ENCODE data around the gene LRCOL1.

The LRCOL1 gene

DNA sequence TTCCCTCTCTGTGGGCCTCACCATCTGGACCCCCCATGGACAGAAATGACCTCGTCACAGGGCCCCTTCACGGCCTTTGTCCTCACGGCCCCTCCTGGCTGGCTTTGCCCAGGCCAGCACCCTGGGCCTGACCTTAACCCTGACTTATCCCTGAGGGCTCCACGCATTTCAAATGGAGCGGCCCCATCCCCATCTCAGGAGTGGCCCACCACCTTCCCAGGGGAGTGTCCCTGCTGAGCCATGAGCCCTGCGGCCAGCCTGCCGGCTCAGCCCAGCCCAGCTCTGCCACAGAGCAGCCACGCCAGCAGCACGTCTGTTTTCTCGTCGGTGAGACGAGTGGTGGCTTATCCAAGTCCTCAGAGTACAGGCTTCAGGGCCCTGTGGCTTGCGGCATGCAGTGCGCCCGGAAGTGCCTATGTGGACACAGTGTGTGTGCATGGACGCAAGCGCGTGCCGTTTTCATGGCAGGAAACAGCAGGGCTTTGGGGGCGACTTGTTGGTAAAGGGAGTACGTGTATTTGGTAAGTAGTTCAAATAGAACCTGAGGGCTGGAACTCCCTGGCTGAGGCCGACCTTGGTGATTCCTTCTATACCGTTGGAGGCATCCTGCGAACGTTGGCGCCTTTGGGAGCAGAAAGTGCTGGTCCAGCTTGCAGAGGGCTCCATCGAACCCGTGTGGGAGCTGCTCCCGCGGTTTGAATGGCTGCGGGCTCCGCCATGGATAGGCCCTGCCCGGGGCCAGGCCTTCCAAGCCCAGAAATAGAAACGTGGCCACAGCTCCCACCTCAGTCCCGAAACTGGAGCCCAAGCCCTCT, 52.1 kb downstream of the LRCOL1 start:
- Histone ChIP-seq H3K79me2 (ENCODE audit: insufficient read depth, low read length) (peaks cover 33% of the 10 kb centered on the region), H3K9ac (ENCODE audit: low read depth, low read length, poor library complexity, severe bottlenecking) (peak overlapping the region; percentile 84), H2AFZ (ENCODE audit: low read length) (no peak overlapping the region), H3K9me3 (ENCODE audit: insufficient read depth, low read depth, low read length) (no peaks in the 10 kb centered on the region), H3K4me1 (ENCODE audit: insufficient read depth, low read length, poor library complexity, severe bottlenecking) (peaks cover 39% of the 10 kb centered on the region), H3K36me3 (ENCODE audit: insufficient read depth, low read length) (no peaks in the 10 kb centered on the region), H3K4me3 (ENCODE audit: low read length, poor library complexity, severe bottlenecking) (peak overlapping the region; percentile 90), H3F3A (ENCODE audit: low read depth) (peaks cover 4% of the 10 kb centered on the region; the same call in 1 of the 2 replicates), H4K20me1 (ENCODE audit: insufficient read depth, low read length, poor library complexity, severe bottlenecking) (peaks cover 21% of the 10 kb centered on the region), H3K4me2 (ENCODE audit: low read depth, low read length, poor library complexity, severe bottlenecking) (peak overlapping the region; percentile 79), H3K27me3 (ENCODE audit: insufficient read depth, low read length, poor library complexity, severe bottlenecking) (no peaks in the 10 kb centered on the region), H3K9me2 (replicated peaks; ENCODE audit: low read depth, low read length) (no peaks in the 10 kb centered on the region)
- TF ChIP-seq EZH2phosphoT487 (IDR thresholded peaks at IDR 0.05; ENCODE audit: borderline replicate concordance), result no peak
- TF ChIP-seq, protein P1, sequence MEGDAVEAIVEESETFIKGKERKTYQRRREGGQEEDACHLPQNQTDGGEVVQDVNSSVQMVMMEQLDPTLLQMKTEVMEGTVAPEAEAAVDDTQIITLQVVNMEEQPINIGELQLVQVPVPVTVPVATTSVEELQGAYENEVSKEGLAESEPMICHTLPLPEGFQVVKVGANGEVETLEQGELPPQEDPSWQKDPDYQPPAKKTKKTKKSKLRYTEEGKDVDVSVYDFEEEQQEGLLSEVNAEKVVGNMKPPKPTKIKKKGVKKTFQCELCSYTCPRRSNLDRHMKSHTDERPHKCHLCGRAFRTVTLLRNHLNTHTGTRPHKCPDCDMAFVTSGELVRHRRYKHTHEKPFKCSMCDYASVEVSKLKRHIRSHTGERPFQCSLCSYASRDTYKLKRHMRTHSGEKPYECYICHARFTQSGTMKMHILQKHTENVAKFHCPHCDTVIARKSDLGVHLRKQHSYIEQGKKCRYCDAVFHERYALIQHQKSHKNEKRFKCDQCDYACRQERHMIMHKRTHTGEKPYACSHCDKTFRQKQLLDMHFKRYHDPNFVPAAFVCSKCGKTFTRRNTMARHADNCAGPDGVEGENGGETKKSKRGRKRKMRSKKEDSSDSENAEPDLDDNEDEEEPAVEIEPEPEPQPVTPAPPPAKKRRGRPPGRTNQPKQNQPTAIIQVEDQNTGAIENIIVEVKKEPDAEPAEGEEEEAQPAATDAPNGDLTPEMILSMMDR (conservative IDR thresholded peaks at IDR 0.05; ENCODE audit: low read length), result no peak

DNA sequence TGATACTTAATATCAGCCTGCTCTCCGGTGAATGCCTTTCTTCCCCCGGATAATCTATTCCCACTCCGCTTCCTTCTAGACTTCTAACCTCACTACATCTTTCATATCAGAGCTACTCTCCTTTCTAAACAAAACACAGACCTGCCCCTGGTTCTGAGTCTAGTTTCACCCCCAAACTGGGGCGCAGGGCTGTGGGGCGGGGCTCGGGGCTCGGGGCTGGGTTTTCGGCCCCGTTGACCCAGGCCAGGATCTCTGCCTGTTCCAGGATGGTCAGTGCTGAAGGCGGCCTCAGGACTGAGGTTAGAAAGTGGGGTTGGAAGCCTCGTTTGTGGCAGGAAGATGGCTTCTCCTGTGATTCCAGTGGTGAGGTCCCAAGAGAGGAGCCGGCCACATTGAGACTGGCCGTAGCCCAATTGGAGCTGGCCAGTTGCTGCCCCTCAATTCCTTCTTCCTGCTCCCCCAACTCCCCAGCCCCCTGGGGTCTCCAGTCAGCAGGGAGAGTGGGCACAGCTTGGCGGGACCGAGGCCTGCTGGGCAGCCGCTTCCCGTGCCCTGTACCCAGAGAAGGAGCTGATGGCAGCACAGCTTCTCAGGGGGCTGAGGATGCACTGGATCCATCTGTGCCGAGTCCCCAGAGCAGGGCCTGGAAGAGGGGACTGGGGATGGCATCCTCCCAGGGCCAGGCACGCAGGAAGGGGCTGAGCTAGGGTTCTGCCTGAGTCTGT, 52.9 kb downstream of the LRCOL1 start:
- Histone ChIP-seq H3K9ac (ENCODE audit: low read depth, low read length, poor library complexity, severe bottlenecking) (peak overlapping the region; percentile 84), H3F3A (ENCODE audit: low read depth) (peaks cover 4% of the 10 kb centered on the region; the same call in 1 of the 2 replicates), H3K27me3 (ENCODE audit: insufficient read depth, low read length, poor library complexity, severe bottlenecking) (no peaks in the 10 kb centered on the region), H3K36me3 (ENCODE audit: insufficient read depth, low read length) (no peaks in the 10 kb centered on the region), H3K9me2 (replicated peaks; ENCODE audit: low read depth, low read length) (no peaks in the 10 kb centered on the region), H3K4me1 (ENCODE audit: insufficient read depth, low read length, poor library complexity, severe bottlenecking) (peaks cover 36% of the 10 kb centered on the region), H3K4me3 (ENCODE audit: low read length, poor library complexity, severe bottlenecking) (peak overlapping the region; percentile 90), H3K79me2 (ENCODE audit: insufficient read depth, low read length) (peaks cover 25% of the 10 kb centered on the region), H3K9me3 (ENCODE audit: insufficient read depth, low read depth, low read length) (no peaks in the 10 kb centered on the region), H3K4me2 (ENCODE audit: low read depth, low read length, poor library complexity, severe bottlenecking) (peak overlapping the region; percentile 79), H4K20me1 (ENCODE audit: insufficient read depth, low read length, poor library complexity, severe bottlenecking) (peaks cover 17% of the 10 kb centered on the region), H2AFZ (ENCODE audit: low read length) (no peak overlapping the region)
- TF ChIP-seq, protein P1 (conservative IDR thresholded peaks at IDR 0.05; ENCODE audit: low read length), result no peak
- TF ChIP-seq EZH2phosphoT487 (IDR thresholded peaks at IDR 0.05; ENCODE audit: borderline replicate concordance), result no peak

DNA sequence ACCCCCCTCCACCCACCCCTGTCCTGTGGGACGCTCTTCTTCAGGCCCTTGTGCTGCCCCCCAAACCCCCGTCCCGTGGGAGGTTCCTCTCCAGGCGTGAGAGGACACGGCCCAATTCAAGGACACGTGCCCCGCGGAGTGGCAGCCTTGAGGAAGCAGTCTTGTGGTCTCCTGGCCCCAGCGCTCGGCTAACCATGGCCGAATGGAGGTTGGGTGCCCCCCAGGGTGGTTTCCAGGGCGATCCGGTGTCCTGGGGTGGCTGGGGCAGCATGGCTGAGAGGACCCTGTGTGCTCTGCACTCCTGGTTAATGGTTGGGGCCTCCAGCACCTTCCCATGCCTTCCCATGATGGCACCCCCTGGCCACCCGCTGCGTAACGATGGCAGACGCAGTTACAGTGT, 53.6 kb downstream of the LRCOL1 start:
- H4K20me1 ChIP-seq (ENCODE audit: insufficient read depth, low read length, poor library complexity, severe bottlenecking), result peaks cover 11% of the 10 kb centered on the region
- TF ChIP-seq EZH2phosphoT487 (IDR thresholded peaks at IDR 0.05; ENCODE audit: borderline replicate concordance), result no peak
- TF ChIP-seq, protein P1 (conservative IDR thresholded peaks at IDR 0.05; ENCODE audit: low read length), result no peak
- H2AFZ ChIP-seq (ENCODE audit: low read length), result no peak overlapping the region
- H3F3A ChIP-seq (ENCODE audit: low read depth), result peaks cover 4% of the 10 kb centered on the region; the same call in 1 of the 2 replicates
- H3K36me3 ChIP-seq (ENCODE audit: insufficient read depth, low read length), result no peaks in the 10 kb centered on the region
- no peaks in the 10 kb centered on the region for H3K9me2 ChIP-seq (replicated peaks; ENCODE audit: low read depth, low read length)
- no peaks in the 10 kb centered on the region for H3K9me3 ChIP-seq (ENCODE audit: insufficient read depth, low read depth, low read length)
- H3K79me2 ChIP-seq (ENCODE audit: insufficient read depth, low read length), result peaks cover 19% of the 10 kb centered on the region
- no peak overlapping the region for H3K4me3 ChIP-seq (ENCODE audit: low read length, poor library complexity, severe bottlenecking)
- peaks cover 31% of the 10 kb centered on the region for H3K4me1 ChIP-seq (ENCODE audit: insufficient read depth, low read length, poor library complexity, severe bottlenecking)
- peak overlapping the region; percentile 84 for H3K9ac ChIP-seq (ENCODE audit: low read depth, low read length, poor library complexity, severe bottlenecking)
- no peak overlapping the region for H3K4me2 ChIP-seq (ENCODE audit: low read depth, low read length, poor library complexity, severe bottlenecking)
- H3K27me3 ChIP-seq (ENCODE audit: insufficient read depth, low read length, poor library complexity, severe bottlenecking), result no peaks in the 10 kb centered on the region
